ENCODE measurements around the gene ST6GALNAC6. TPM values are rescaled to one million over a fixed set of nuclear protein-coding genes. Genes with fewer than 3 reads are reported as not detected.

ST6GALNAC6 gene
- polyA plus RNA-seq, 2 of the 4 experiments (the other 2 are of a cell fraction): 8.2 to 25.2 TPM

- Histone ChIP-seq H3K4me3 (no peak overlapping the region), H3K9me3 (peaks cover 15% of the 10 kb centered on the region), H3K27ac (no peak overlapping the region), H3K4me1 (no peaks in the 10 kb centered on the region; the same call in 2 of the 3 replicates), H3K4me2 (no peak overlapping the region)
- DNase-seq (ENCODE audit: low read depth in 1 of 2, low spot score in 1 of 2) (no peak), FAIRE-seq (no peak), ATAC-seq (no peak)
- no peak for TF ChIP-seq TFCP2L1 (CRISPR knock-in tag; IDR thresholded peaks at IDR 0.05)
- TF ChIP-seq CBX2 (IDR thresholded peaks at IDR 0.05; ENCODE audit: borderline replicate concordance, low read depth): no peak
- no peak for TF ChIP-seq ZFP36 (IDR thresholded peaks at IDR 0.05; ENCODE audit: borderline replicate concordance, partially characterized antibody)
- no peak for TF ChIP-seq JUN (IDR thresholded peaks at IDR 0.05)
- TF ChIP-seq BHLHE40 (IDR thresholded peaks at IDR 0.05; ENCODE audit: low read depth, low read length): no peak
- no peak for TF ChIP-seq JUNB (IDR thresholded peaks at IDR 0.05)
- TF ChIP-seq FOXS1 (CRISPR knock-in tag; IDR thresholded peaks at IDR 0.05): no peak
- TF ChIP-seq HOXB13 (CRISPR knock-in tag; IDR thresholded peaks at IDR 0.05; ENCODE audit: low read depth): no peak
- TF ChIP-seq HEYL (CRISPR knock-in tag; IDR thresholded peaks at IDR 0.05): no peak
- ChIA-PET POLR2A (no interaction called here), CTCF (interaction anchor here (0.8 to 6.1 kb wide), 8 partner anchors 8 to 150 kb away, joined by 3 to 59 read pairs (median 4); no protein-coding TSS in a partner anchor)
- whole genome bisulfite sequencing (ENCODE audit: missing lambda C conversion rate): 73% methylated on average over 13 of the region's 13 CpGs
Measured at GRCh38 chr9:127853312-127854183, 45.9 kb downstream of the ST6GALNAC6 start.

GRCh38 chr9:127852829-127853228 lies 46.6 kb downstream of the ST6GALNAC6 start:
- WGBS (ENCODE audit: missing lambda C conversion rate): 76% methylated on average over 9 of the region's 9 CpGs
- no peak for FAIRE-seq
- Histone ChIP-seq H3K27ac (no peak overlapping the region), H3K4me1 (no peaks in the 10 kb centered on the region), H3K4me3 (no peak overlapping the region), H3K4me2 (no peak overlapping the region), H3K9me3 (peaks cover 18% of the 10 kb centered on the region)
- DNase-seq (ENCODE audit: low read depth in 1 of 2, low spot score in 1 of 2): no peak
- TF ChIP-seq PHF8 (IDR thresholded peaks at IDR 0.05; ENCODE audit: borderline replicate concordance, low read depth) (no peak), HES2 (IDR thresholded peaks at IDR 0.05) (no peak), HMGXB4 (CRISPR knock-in tag; IDR thresholded peaks at IDR 0.05; ENCODE audit: borderline replicate concordance) (no peak), RFX5 (IDR thresholded peaks at IDR 0.05) (no peak), SREBF2 (IDR thresholded peaks at IDR 0.05) (no peak), JUN (IDR thresholded peaks at IDR 0.05) (no peak), MAZ (IDR thresholded peaks at IDR 0.05; ENCODE audit: borderline replicate concordance, low read depth, low read length) (no peak), KDM1A (IDR thresholded peaks at IDR 0.05; ENCODE audit: low read depth) (no peak)
- ATAC-seq: no peak
- POLR2A ChIA-PET: no interaction called here
- CTCF ChIA-PET: interaction anchor here (0.8 to 6.1 kb wide), 8 partner anchors 8 to 149 kb away, joined by 3 to 59 read pairs (median 4); no protein-coding TSS in a partner anchor

GRCh38 chr9:127850286-127850830 lies 49.0 kb downstream of the ST6GALNAC6 start:
- DNase-seq (ENCODE audit: low read depth in 1 of 2, low spot score in 1 of 2) (no peak), FAIRE-seq (no peak), ATAC-seq (no peak)
- Histone ChIP-seq H3K27ac (no peak overlapping the region), H3K4me3 (no peak overlapping the region), H3K4me2 (no peak overlapping the region), H3K9me3 (peaks cover 18% of the 10 kb centered on the region), H3K4me1 (no peaks in the 10 kb centered on the region)
- CTCF ChIA-PET: interaction anchor here (0.7 kb wide), 1 partner anchor 20 kb away, joined by 4 read pairs; no protein-coding TSS in a partner anchor
- POLR2A ChIA-PET: no interaction called here
- TF ChIP-seq CEBPB (IDR thresholded peaks at IDR 0.05): no peak
- TF ChIP-seq TP53 (CRISPR knock-in tag; IDR thresholded peaks at IDR 0.05): no peak
- TF ChIP-seq HEYL (CRISPR knock-in tag; IDR thresholded peaks at IDR 0.05): no peak
- no peak for TF ChIP-seq E2F6 (IDR thresholded peaks at IDR 0.05; ENCODE audit: borderline replicate concordance, low read depth)
- no peak for TF ChIP-seq NFE2L2 (conservative IDR thresholded peaks at IDR 0.05; ENCODE audit: low read length)
- no peak for TF ChIP-seq MAX (IDR thresholded peaks at IDR 0.05)
- no peak for TF ChIP-seq EP300 (IDR thresholded peaks at IDR 0.05)
- TF ChIP-seq RFX5 (IDR thresholded peaks at IDR 0.05): no peak
- no peak for TF ChIP-seq SMC3 (IDR thresholded peaks at IDR 0.05)
- no peak for TF ChIP-seq HOXB13 (CRISPR knock-in tag; IDR thresholded peaks at IDR 0.05; ENCODE audit: low read depth)
- no peak for TF ChIP-seq NPAS2 (CRISPR knock-in tag; IDR thresholded peaks at IDR 0.05; ENCODE audit: borderline replicate concordance)
- no peak for TF ChIP-seq CHD2 (IDR thresholded peaks at IDR 0.05; ENCODE audit: low read length, partially characterized antibody)
- no peak for TF ChIP-seq POLR2AphosphoS2 (conservative IDR thresholded peaks at IDR 0.05; ENCODE audit: low read length)
- no peak for TF ChIP-seq HOXA7 (CRISPR knock-in tag; IDR thresholded peaks at IDR 0.05)
- TF ChIP-seq CBX2 (IDR thresholded peaks at IDR 0.05; ENCODE audit: borderline replicate concordance, low read depth): no peak
- 72% methylated on average over 17 of the region's 17 CpGs for WGBS (ENCODE audit: missing lambda C conversion rate)
